GM10266 (cell line): Measurements from ENCODE around the gene BEGAIN.

Source experiments
- DNase-seq: peaks from one replicate; pipeline ENCODE4 v3.0.0; 2012; ENCODE audit errors: extremely low spot score
- CTCF ChIP-seq: IDR thresholded peaks from 2 replicates; pipeline ENCODE4 v1.5.1; 2012; ENCODE audit warnings: mild to moderate bottlenecking, low read depth; ENCODE audit not compliant: control insufficient read depth, insufficient read depth; ENCODE audit errors: missing control alignments

BEGAIN gene

GRCh38 chr14:100589760-100590469 lies 2.7 kb upstream of the BEGAIN start:
- TF ChIP-seq CTCF: no peak
- DNase-seq: no peak

- no peak for TF ChIP-seq CTCF
- no peak for DNase-seq
Observed at GRCh38 chr14:100589071-100589759, 2.0 kb upstream of the BEGAIN start.

- no peak for TF ChIP-seq CTCF
Observed at GRCh38 chr14:100588671-100589070, 1.5 kb upstream of the BEGAIN start.

GRCh38 chr14:100587763-100588411 lies 670 bp upstream of the BEGAIN start:
- DNase-seq: no peak
- TF ChIP-seq CTCF: no peak

More at GRCh38 chr14:100588671-100589070, 1.5 kb upstream of the BEGAIN start:
- DNase-seq: no peak

GRCh38 chr14:100586403-100587085 lies 673 bp downstream of the BEGAIN start:
- no peak for TF ChIP-seq CTCF

GRCh38 chr14:100586153-100586402 lies 1.1 kb downstream of the BEGAIN start:
- TF ChIP-seq CTCF: no peak
- DNase-seq: no peak

More at GRCh38 chr14:100586403-100587085, 673 bp downstream of the BEGAIN start:
- no peak for DNase-seq
